OCI-LY3 (cell line): ENCODE data around the gene P3H2.

ENCODE experiments used
- CTCF ChIP-seq: fragments of 200-600, 300-600 bp; sonication (generic); IDR thresholded peaks from 2 replicates; pipeline ENCODE4 v1.5.1; 2014; ENCODE audit warnings: antibody characterized with exemption, low read length, low read depth
- EZH2phosphoT487 ChIP-seq: fragments of 200-600 bp; shearing (Covaris generic); IDR thresholded peaks from 2 replicates; pipeline ENCODE4 v1.6.1; 2018; ENCODE audit warnings: antibody characterized with exemption, mixed run types, low read depth

GRCh38 chr3:190119461-190120268, 1.0 kb downstream of the P3H2 start:
- no peak for TF ChIP-seq CTCF
- no peak for TF ChIP-seq EZH2phosphoT487
